ENCODE results near the gene ELOVL3. TPM values are rescaled to one million over a fixed set of nuclear protein-coding genes. Genes with fewer than 3 reads are reported as not detected.

ELOVL3 gene
- total RNA-seq, 1 donor from 2014 or later = 0.48 TPM

GRCh38 chr10:102220612-102221011, 5.5 kb upstream of the ELOVL3 start:
- Mint-ChIP-seq H3K4me1 (ENCODE audit: low read depth, unreplicated experiment) (peaks cover 3% of the 10 kb centered on the region), H3K4me3 (ENCODE audit: unreplicated experiment) (no peak overlapping the region), H3K36me3 (ENCODE audit: low read depth, unreplicated experiment) (no peaks in the 10 kb centered on the region), H3K27me3 (ENCODE audit: low read depth, unreplicated experiment) (peaks cover 15% of the 10 kb centered on the region), H3K27ac (ENCODE audit: unreplicated experiment) (no peak overlapping the region), H3K9me3 (ENCODE audit: unreplicated experiment) (no peaks in the 10 kb centered on the region)
- H3K9ac ChIP-seq (ENCODE audit: low read length) = no peak overlapping the region
- H3K9me3 ChIP-seq (ENCODE audit: insufficient read depth, low read depth, low read length) = no peaks in the 10 kb centered on the region
- no peak overlapping the region for H2AFZ ChIP-seq (ENCODE audit: low read depth, low read length)
- no peak overlapping the region for H3K27ac ChIP-seq (ENCODE audit: low read depth, low read length)
- peaks cover 6% of the 10 kb centered on the region for H3K4me1 ChIP-seq (ENCODE audit: insufficient read depth, low read length)
- H3K4me2 ChIP-seq (ENCODE audit: low read length) = no peak overlapping the region
- DNase-seq (ENCODE audit: low read depth) (no peak), FAIRE-seq (no peak)
- no peak overlapping the region for H3K4me3 ChIP-seq (ENCODE audit: insufficient read depth, low read depth, low read length)
- TF ChIP-seq EZH2 (IDR thresholded peaks at IDR 0.05; ENCODE audit: insufficient read depth, low read length) = no peak
- no peak for TF ChIP-seq CTCF (IDR thresholded peaks at IDR 0.05; ENCODE audit: insufficient read depth, low read depth, low read length)
- H3K36me3 ChIP-seq (ENCODE audit: insufficient read depth, low read length) = no peaks in the 10 kb centered on the region
- no peaks in the 10 kb centered on the region for H4K20me1 ChIP-seq (ENCODE audit: insufficient read depth, low read length)
- H3K79me2 ChIP-seq (ENCODE audit: insufficient read depth, low read length) = no peaks in the 10 kb centered on the region
- H3K27me3 ChIP-seq (ENCODE audit: insufficient read depth, low read length) = peaks cover 23% of the 10 kb centered on the region

GRCh38 chr10:102222797-102223196, 3.3 kb upstream of the ELOVL3 start:
- Mint-ChIP-seq H3K9me3 (ENCODE audit: unreplicated experiment) (no peaks in the 10 kb centered on the region), H3K36me3 (ENCODE audit: low read depth, unreplicated experiment) (no peaks in the 10 kb centered on the region), H3K4me1 (ENCODE audit: low read depth, unreplicated experiment) (peaks cover 8% of the 10 kb centered on the region), H3K27ac (ENCODE audit: unreplicated experiment) (no peak overlapping the region), H3K4me3 (ENCODE audit: unreplicated experiment) (no peak overlapping the region), H3K27me3 (ENCODE audit: low read depth, unreplicated experiment) (peaks cover 30% of the 10 kb centered on the region)
- no peak for FAIRE-seq
- H2AFZ ChIP-seq (ENCODE audit: low read depth, low read length) = no peak overlapping the region
- no peak overlapping the region for H3K27ac ChIP-seq (ENCODE audit: low read depth, low read length)
- H3K4me2 ChIP-seq (ENCODE audit: low read length) = no peak overlapping the region
- peaks cover 14% of the 10 kb centered on the region for H3K4me1 ChIP-seq (ENCODE audit: insufficient read depth, low read length)
- peaks cover 33% of the 10 kb centered on the region for H3K27me3 ChIP-seq (ENCODE audit: insufficient read depth, low read length)
- no peak overlapping the region for H3K9ac ChIP-seq (ENCODE audit: low read length)
- DNase-seq (ENCODE audit: low read depth) = no peak
- no peaks in the 10 kb centered on the region for H4K20me1 ChIP-seq (ENCODE audit: insufficient read depth, low read length)
- H3K36me3 ChIP-seq (ENCODE audit: insufficient read depth, low read length) = no peaks in the 10 kb centered on the region
- no peak overlapping the region for H3K4me3 ChIP-seq (ENCODE audit: insufficient read depth, low read depth, low read length)
- H3K9me3 ChIP-seq (ENCODE audit: insufficient read depth, low read depth, low read length) = no peaks in the 10 kb centered on the region
- H3K79me2 ChIP-seq (ENCODE audit: insufficient read depth, low read length) = no peaks in the 10 kb centered on the region
- no peak for TF ChIP-seq EZH2 (IDR thresholded peaks at IDR 0.05; ENCODE audit: insufficient read depth, low read length)
- TF ChIP-seq CTCF (IDR thresholded peaks at IDR 0.05; ENCODE audit: insufficient read depth, low read depth, low read length) = no peak

GRCh38 chr10:102226542-102226870, 407 bp downstream of the ELOVL3 start:
- Mint-ChIP-seq H3K9me3 (ENCODE audit: unreplicated experiment) (no peaks in the 10 kb centered on the region), H3K4me1 (ENCODE audit: low read depth, unreplicated experiment) (peaks cover 8% of the 10 kb centered on the region), H3K36me3 (ENCODE audit: low read depth, unreplicated experiment) (no peaks in the 10 kb centered on the region), H3K27ac (ENCODE audit: unreplicated experiment) (no peak overlapping the region), H3K27me3 (ENCODE audit: low read depth, unreplicated experiment) (peaks cover 52% of the 10 kb centered on the region), H3K4me3 (ENCODE audit: unreplicated experiment) (peak overlapping the region; percentile 80)
- Histone ChIP-seq H3K4me2 (ENCODE audit: low read length) (peak overlapping the region; percentile 87), H3K4me3 (ENCODE audit: insufficient read depth, low read depth, low read length) (peak overlapping the region; percentile 32), H2AFZ (ENCODE audit: low read depth, low read length) (peak overlapping the region; percentile 95), H3K27me3 (ENCODE audit: insufficient read depth, low read length) (peaks cover 42% of the 10 kb centered on the region), H3K79me2 (ENCODE audit: insufficient read depth, low read length) (no peaks in the 10 kb centered on the region), H3K36me3 (ENCODE audit: insufficient read depth, low read length) (no peaks in the 10 kb centered on the region), H3K9ac (ENCODE audit: low read length) (no peak overlapping the region), H3K27ac (ENCODE audit: low read depth, low read length) (no peak overlapping the region), H3K4me1 (ENCODE audit: insufficient read depth, low read length) (peaks cover 29% of the 10 kb centered on the region), H4K20me1 (ENCODE audit: insufficient read depth, low read length) (no peaks in the 10 kb centered on the region), H3K9me3 (ENCODE audit: insufficient read depth, low read depth, low read length) (no peaks in the 10 kb centered on the region)
- no peak for TF ChIP-seq CTCF (IDR thresholded peaks at IDR 0.05; ENCODE audit: insufficient read depth, low read depth, low read length)
- TF ChIP-seq EZH2 (IDR thresholded peaks at IDR 0.05; ENCODE audit: insufficient read depth, low read length) = no peak
- no peak for FAIRE-seq
- DNase-seq (ENCODE audit: low read depth) = no peak

Measured in astrocyte (in vitro differentiated cells and primary cell).